Cardiac fibroblast (primary cell): ENCODE data around the gene MEX3A.

Source experiments
- DNase-seq, 2 donors: peaks; one replicate each; pipeline versions ENCODE4 v3.0.0 to v3.0.0-alpha.2; 2010; ENCODE audit warnings: low read depth in 2 of 2
- H3K4me3 ChIP-seq, 2 donors: replicated peaks in 1 of 2; 1 replicate in 1 of 2; 2 replicates in 1 of 2; pipeline ENCODE4 v1.5.1; 2011; ENCODE audit warnings: low read depth in 2 of 2, low read length in 2 of 2, mild to moderate bottlenecking in 2 of 2, moderate library complexity in 1 of 2
- TF ChIP-seq, protein P1 (sequence below): IDR thresholded peaks from one replicate; pipeline ENCODE4 v1.5.1; 2011; ENCODE audit warnings: low read depth, mild to moderate bottlenecking, low read length, inconsistent platforms

The MEX3A gene

GRCh38 chr1:156104065-156104810 is 22.0 kb upstream of the MEX3A start:
- peak; percentile 84 to 96 for DNase-seq
- TF ChIP-seq, protein P1, sequence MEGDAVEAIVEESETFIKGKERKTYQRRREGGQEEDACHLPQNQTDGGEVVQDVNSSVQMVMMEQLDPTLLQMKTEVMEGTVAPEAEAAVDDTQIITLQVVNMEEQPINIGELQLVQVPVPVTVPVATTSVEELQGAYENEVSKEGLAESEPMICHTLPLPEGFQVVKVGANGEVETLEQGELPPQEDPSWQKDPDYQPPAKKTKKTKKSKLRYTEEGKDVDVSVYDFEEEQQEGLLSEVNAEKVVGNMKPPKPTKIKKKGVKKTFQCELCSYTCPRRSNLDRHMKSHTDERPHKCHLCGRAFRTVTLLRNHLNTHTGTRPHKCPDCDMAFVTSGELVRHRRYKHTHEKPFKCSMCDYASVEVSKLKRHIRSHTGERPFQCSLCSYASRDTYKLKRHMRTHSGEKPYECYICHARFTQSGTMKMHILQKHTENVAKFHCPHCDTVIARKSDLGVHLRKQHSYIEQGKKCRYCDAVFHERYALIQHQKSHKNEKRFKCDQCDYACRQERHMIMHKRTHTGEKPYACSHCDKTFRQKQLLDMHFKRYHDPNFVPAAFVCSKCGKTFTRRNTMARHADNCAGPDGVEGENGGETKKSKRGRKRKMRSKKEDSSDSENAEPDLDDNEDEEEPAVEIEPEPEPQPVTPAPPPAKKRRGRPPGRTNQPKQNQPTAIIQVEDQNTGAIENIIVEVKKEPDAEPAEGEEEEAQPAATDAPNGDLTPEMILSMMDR = no peak
- H3K4me3 ChIP-seq = no peak overlapping the region

DNA sequence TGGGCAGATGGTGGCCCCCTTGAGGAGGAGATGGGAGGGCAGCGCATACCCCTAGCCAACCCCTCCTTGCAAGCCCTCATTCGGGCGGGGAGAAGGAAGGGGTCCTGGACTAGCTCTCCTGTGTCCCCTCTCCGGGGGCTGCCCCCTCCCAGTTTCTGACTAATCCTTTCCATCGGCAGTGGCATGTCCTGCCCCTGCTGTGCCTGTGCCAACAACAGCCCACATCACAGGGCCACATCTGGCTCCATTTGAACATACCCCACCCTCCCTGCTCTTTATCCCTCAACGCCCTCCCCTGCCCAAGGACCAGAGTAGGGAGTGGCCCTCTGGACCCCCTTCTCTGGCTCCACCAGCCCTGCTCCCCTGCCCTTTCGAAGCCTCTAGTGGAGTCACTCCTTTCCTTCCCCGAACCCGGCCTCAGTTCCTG is 21.3 kb upstream of the MEX3A start:
- peak; percentile 60 to 71 for DNase-seq
- H3K4me3 ChIP-seq = no peak overlapping the region
- TF ChIP-seq, protein P1 = no peak

- TF ChIP-seq, protein P1 = no peak
- no peak overlapping the region for H3K4me3 ChIP-seq
- DNase-seq = peak in 1 of 2 donors; percentile 61
Observed at GRCh38 chr1:156102633-156103511, 20.6 kb upstream of the MEX3A start.

DNA sequence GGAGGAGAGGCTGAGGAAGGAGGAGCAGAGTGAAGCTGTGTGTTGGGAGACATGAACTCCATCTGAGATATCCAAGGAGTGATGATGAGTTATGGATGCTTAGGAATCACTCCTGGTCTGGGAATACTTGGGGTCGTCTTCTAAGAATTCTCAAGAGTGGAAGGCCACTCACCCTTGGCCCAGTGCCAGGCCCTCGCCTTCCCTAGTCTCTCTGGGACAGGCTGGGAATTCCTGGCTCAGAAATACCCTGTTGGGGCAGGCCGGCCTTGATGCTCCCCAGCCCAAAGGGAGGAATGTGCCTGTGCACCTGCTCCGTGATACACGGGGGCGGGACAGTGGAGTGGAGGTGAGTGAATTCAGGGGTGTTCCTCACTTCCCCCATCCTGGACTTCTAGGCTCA is 19.6 kb upstream of the MEX3A start:
- TF ChIP-seq, protein P1 = no peak
- no peak overlapping the region for H3K4me3 ChIP-seq
- DNase-seq = no peak

DNA sequence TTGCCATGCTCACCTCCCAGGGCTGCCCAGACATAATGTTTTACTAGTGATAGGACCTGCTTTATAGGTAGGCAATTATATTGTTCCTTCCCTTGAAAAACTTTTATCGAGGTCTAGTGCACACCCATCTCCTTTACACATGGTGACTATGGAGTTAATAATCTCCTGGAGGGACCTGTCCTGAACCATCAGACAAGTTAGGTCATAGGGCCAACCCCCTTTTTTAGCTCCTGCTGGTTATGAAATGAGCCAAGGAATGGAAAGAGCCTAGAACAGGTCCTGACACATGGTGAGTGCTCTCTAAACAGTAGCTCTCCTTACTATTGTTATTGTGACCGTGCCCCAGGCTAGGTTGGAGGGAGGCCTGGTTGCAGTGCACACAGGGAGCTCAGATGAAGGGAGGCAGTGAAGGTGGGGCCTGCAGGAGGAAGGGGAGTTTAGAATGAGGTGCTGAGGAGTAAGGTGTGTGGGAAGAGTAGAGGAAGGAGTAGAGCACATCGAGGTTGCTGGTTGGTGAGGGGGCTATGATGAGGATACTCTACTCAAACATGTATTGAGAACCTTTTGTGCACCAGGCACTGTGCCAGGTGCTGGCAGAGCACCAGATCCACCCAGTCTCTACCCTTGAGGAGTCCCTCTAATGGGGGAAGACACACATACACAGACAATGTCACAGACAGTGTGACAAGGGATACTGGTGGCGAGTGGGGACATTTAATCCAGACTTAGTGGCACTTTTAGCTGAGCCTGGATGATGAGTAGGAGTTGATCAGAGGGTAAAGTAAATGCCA is 18.1 kb upstream of the MEX3A start:
- DNase-seq = no peak
- TF ChIP-seq, protein P1 = no peak
- H3K4me3 ChIP-seq = no peak overlapping the region

GRCh38 chr1:156099282-156099681 is 17.0 kb upstream of the MEX3A start:
- TF ChIP-seq, protein P1 = no peak
- no peak for DNase-seq
- H3K4me3 ChIP-seq = no peak overlapping the region
